ENCODE results near the gene PLA2G4B.

The PLA2G4B gene

DNA sequence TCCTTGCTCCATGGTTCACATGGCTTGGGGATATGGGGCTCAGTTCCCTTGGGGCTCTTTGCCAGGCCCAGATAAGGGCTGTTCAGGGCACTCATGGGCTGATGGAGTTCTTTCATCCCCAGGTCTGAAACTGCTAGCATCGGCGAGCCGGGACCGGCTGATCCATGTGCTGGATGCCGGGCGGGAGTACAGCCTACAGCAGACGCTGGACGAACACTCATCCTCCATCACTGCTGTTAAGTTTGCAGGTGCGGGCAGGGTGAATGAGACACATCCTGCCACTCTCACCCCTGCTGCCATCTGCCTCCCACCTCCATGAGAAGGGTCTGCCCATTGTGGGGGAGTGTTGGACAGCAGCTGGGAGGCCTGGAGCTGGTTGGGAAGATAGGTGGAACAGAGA, 21.9 kb upstream of the PLA2G4B start:
- TF ChIP-seq CTCF (IDR thresholded peaks at IDR 0.05; ENCODE audit: insufficient read depth, low read length, poor library complexity, severe bottlenecking): no peak
- H3K27me3 ChIP-seq (replicated peaks; ENCODE audit: control insufficient read depth, insufficient read depth, low read length): no peaks in the 10 kb centered on the region
- no peak overlapping the region for H3K4me3 ChIP-seq (replicated peaks; ENCODE audit: low read depth, low read length)
- peaks cover 26% of the 10 kb centered on the region for H3K36me3 ChIP-seq (ENCODE audit: control insufficient read depth, insufficient read depth, low read length)
- DNase-seq (ENCODE audit: extremely low read depth, insufficient read length): no peak

GRCh38 chr15:41817327-41817726, 21.3 kb upstream of the PLA2G4B start:
- DNase-seq (ENCODE audit: extremely low read depth, insufficient read length): no peak
- no peaks in the 10 kb centered on the region for H3K27me3 ChIP-seq (replicated peaks; ENCODE audit: control insufficient read depth, insufficient read depth, low read length)
- no peak overlapping the region for H3K4me3 ChIP-seq (replicated peaks; ENCODE audit: low read depth, low read length)
- no peak for TF ChIP-seq CTCF (IDR thresholded peaks at IDR 0.05; ENCODE audit: insufficient read depth, low read length, poor library complexity, severe bottlenecking)
- peaks cover 26% of the 10 kb centered on the region for H3K36me3 ChIP-seq (ENCODE audit: control insufficient read depth, insufficient read depth, low read length)

- no peak for DNase-seq (ENCODE audit: extremely low read depth, insufficient read length)
- Histone ChIP-seq H3K4me3 (replicated peaks; ENCODE audit: low read depth, low read length) (no peak overlapping the region), H3K36me3 (ENCODE audit: control insufficient read depth, insufficient read depth, low read length) (peaks cover 26% of the 10 kb centered on the region), H3K27me3 (replicated peaks; ENCODE audit: control insufficient read depth, insufficient read depth, low read length) (no peaks in the 10 kb centered on the region)
- TF ChIP-seq CTCF (IDR thresholded peaks at IDR 0.05; ENCODE audit: insufficient read depth, low read length, poor library complexity, severe bottlenecking): no peak
Observed at GRCh38 chr15:41817781-41818180, 20.9 kb upstream of the PLA2G4B start.

GRCh38 chr15:41819455-41820050, 19.1 kb upstream of the PLA2G4B start:
- Histone ChIP-seq H3K4me3 (replicated peaks; ENCODE audit: low read depth, low read length) (no peak overlapping the region), H3K27me3 (replicated peaks; ENCODE audit: control insufficient read depth, insufficient read depth, low read length) (no peaks in the 10 kb centered on the region), H3K36me3 (ENCODE audit: control insufficient read depth, insufficient read depth, low read length) (peaks cover 32% of the 10 kb centered on the region)
- DNase-seq (ENCODE audit: extremely low read depth, insufficient read length): no peak
- TF ChIP-seq CTCF (IDR thresholded peaks at IDR 0.05; ENCODE audit: insufficient read depth, low read length, poor library complexity, severe bottlenecking): no peak

DNA sequence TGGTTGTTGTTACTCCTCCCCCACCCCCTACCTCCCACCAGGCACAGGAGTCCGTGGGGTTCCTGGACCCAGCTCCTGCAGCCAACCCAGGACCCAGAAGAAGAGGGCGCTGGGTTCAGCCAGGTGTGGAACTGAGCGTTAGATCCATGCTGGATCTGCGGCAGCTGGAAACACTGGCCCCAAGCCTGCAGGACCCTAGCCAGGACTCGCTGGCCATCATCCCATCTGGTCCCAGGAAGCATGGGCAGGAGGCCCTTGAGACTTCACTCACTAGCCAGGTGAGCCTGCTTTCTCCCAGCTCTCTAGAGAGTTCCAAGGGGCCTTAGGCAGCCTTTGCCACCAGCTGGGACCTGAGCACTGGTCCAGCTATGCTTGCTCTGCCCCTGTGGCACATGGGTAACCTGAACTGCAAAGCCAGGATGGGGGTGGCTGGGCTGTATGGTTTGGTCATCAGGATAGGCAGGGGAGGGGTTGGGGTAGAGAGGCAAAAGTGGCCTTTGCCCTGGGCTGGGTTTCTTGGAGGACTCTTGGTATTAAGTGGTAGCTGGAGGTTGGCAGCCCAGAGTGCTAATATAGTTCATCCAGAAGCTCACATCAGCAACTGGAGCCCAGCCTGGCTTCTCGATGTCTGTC, 17.7 kb upstream of the PLA2G4B start:
- no peak for DNase-seq (ENCODE audit: extremely low read depth, insufficient read length)
- no peak for TF ChIP-seq CTCF (IDR thresholded peaks at IDR 0.05; ENCODE audit: insufficient read depth, low read length, poor library complexity, severe bottlenecking)
- peaks cover 36% of the 10 kb centered on the region for H3K36me3 ChIP-seq (ENCODE audit: control insufficient read depth, insufficient read depth, low read length)
- no peaks in the 10 kb centered on the region for H3K27me3 ChIP-seq (replicated peaks; ENCODE audit: control insufficient read depth, insufficient read depth, low read length)
- no peak overlapping the region for H3K4me3 ChIP-seq (replicated peaks; ENCODE audit: low read depth, low read length)
